Glomerular endothelial cell (primary cell): ENCODE measurements around the gene AFAP1L2. TPM values are rescaled to one million over a fixed set of nuclear protein-coding genes. Genes with fewer than 3 reads are reported as not detected.

Experiments used
- DNase-seq: peaks from one replicate; pipeline ENCODE4 v3.0.0-alpha.2; 2011; ENCODE audit warnings: low read depth, low spot score; ENCODE audit errors: extremely low read depth
- total RNA-seq: library from RNA; depleted of rRNA; stranded (reverse); fragments of >200 nt; gene quantifications from 2 replicates; pipeline ENCODE4 v1.2.3, GENCODE V29; 2015

Gene AFAP1L2
- total RNA-seq, 1 donor from 2014 or later = 3.4 TPM

- no peak for DNase-seq
These were observed 12.0 kb downstream of the AFAP1L2 start for GRCh38 chr10:114392112-114392835.

- DNase-seq = no peak
These were observed 12.7 kb downstream of the AFAP1L2 start for GRCh38 chr10:114391599-114391998.

- no peak for DNase-seq
These were observed 14.9 kb downstream of the AFAP1L2 start for GRCh38 chr10:114389426-114389825.

GRCh38 chr10:114388275-114388674 is 16.0 kb downstream of the AFAP1L2 start:
- DNase-seq = no peak

GRCh38 chr10:114387784-114388183 is 16.5 kb downstream of the AFAP1L2 start:
- no peak for DNase-seq

- no peak for DNase-seq
These were observed 17.9 kb downstream of the AFAP1L2 start for GRCh38 chr10:114386452-114386851.

GRCh38 chr10:114385557-114385956 is 18.7 kb downstream of the AFAP1L2 start:
- DNase-seq = no peak

GRCh38 chr10:114384601-114385000 is 19.7 kb downstream of the AFAP1L2 start:
- DNase-seq = no peak

- DNase-seq = no peak
These were observed 20.1 kb downstream of the AFAP1L2 start for GRCh38 chr10:114384181-114384580.

GRCh38 chr10:114380797-114381196 is 23.5 kb downstream of the AFAP1L2 start:
- DNase-seq = no peak

GRCh38 chr10:114380060-114380459 is 24.2 kb downstream of the AFAP1L2 start:
- no peak for DNase-seq

GRCh38 chr10:114379631-114380041 is 24.7 kb downstream of the AFAP1L2 start:
- no peak for DNase-seq

GRCh38 chr10:114376523-114376922 is 27.8 kb downstream of the AFAP1L2 start:
- no peak for DNase-seq

GRCh38 chr10:114375047-114375446 is 29.3 kb downstream of the AFAP1L2 start:
- DNase-seq = no peak

GRCh38 chr10:114374053-114374791 is 30.1 kb downstream of the AFAP1L2 start:
- DNase-seq = no peak

GRCh38 chr10:114373631-114374030 is 30.7 kb downstream of the AFAP1L2 start:
- DNase-seq = no peak

GRCh38 chr10:114372995-114373394 is 31.3 kb downstream of the AFAP1L2 start:
- no peak for DNase-seq

- no peak for DNase-seq
These were observed 32.1 kb downstream of the AFAP1L2 start for GRCh38 chr10:114372179-114372578.

- no peak for DNase-seq
These were observed 33.3 kb downstream of the AFAP1L2 start for GRCh38 chr10:114370966-114371365.

- no peak for DNase-seq
These were observed 34.1 kb downstream of the AFAP1L2 start for GRCh38 chr10:114370199-114370598.

GRCh38 chr10:114368057-114368391 is 36.3 kb downstream of the AFAP1L2 start:
- no peak for DNase-seq

- no peak for DNase-seq
These were observed 36.8 kb downstream of the AFAP1L2 start for GRCh38 chr10:114367351-114368056.
